Panc1 (cell line): ENCODE data around the gene GPRC6A.

Experiments used
- REST ChIP-seq, 2 experiments: IDR thresholded peaks; 2 replicates each; pipeline ENCODE4 v1.6.1; 2011 to 2012; ENCODE audit warnings: low read depth in 2 of 2, control low read depth in 1 of 2, low read length in 1 of 2, mild to moderate bottlenecking in 1 of 2, moderate library complexity in 1 of 2; ENCODE audit not compliant: insufficient read depth in 1 of 2
- TF ChIP-seq, protein P1 (sequence below): fragments of 450-650 bp; IDR thresholded peaks from 2 replicates; pipeline ENCODE4 v1.5.1; 2017; ENCODE audit warnings: mild to moderate bottlenecking

DNA sequence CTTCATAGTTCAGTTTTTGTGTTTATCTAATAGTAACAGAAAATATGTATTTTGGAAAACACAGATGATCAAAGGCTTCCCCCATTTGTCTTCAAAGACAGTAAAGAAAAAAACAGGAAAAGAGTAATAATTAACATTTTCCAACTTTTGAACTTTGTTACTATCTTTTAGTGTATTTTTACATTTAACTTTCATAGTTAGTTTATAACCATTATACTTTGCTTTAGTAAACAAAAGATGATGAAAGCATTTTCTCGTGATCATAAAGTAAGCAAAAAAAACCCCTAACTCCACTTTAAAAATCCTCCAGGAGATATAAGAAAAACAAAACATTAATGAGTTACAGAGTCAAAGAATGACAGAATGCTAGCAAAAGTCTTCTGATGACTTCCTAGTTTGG lies 13.6 kb upstream of the GPRC6A start:
- TF ChIP-seq, protein P1, sequence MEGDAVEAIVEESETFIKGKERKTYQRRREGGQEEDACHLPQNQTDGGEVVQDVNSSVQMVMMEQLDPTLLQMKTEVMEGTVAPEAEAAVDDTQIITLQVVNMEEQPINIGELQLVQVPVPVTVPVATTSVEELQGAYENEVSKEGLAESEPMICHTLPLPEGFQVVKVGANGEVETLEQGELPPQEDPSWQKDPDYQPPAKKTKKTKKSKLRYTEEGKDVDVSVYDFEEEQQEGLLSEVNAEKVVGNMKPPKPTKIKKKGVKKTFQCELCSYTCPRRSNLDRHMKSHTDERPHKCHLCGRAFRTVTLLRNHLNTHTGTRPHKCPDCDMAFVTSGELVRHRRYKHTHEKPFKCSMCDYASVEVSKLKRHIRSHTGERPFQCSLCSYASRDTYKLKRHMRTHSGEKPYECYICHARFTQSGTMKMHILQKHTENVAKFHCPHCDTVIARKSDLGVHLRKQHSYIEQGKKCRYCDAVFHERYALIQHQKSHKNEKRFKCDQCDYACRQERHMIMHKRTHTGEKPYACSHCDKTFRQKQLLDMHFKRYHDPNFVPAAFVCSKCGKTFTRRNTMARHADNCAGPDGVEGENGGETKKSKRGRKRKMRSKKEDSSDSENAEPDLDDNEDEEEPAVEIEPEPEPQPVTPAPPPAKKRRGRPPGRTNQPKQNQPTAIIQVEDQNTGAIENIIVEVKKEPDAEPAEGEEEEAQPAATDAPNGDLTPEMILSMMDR: no peak
- TF ChIP-seq REST (IDR thresholded peaks at IDR 0.05; ENCODE audit: insufficient read depth in 1 of 2, low read depth in 2 of 2, low read length in 1 of 2): no peak
